Renal cortical epithelial cell (primary cell): ENCODE measurements around the gene TMED10. TPM values are rescaled to one million over a fixed set of nuclear protein-coding genes. Genes with fewer than 3 reads are reported as not detected.

ENCODE experiments used
- DNase-seq: peaks from one replicate; pipeline ENCODE4 v3.0.0-alpha.2; 2011; ENCODE audit warnings: low read depth
- total RNA-seq: library from RNA; depleted of rRNA; stranded (reverse); fragments of >200 nt; gene quantifications from 2 replicates; pipeline ENCODE4 v1.2.3, GENCODE V29; 2014

TMED10 gene
- total RNA-seq = 304 and 361 TPM in 2 replicates

- no peak for DNase-seq
Measured at GRCh38 chr14:75176142-75176820, at the start of gene TMED10. TSS of gene TMED10 (minus strand) at chr14:75176612. CDS start at chr14:75176579, 33 bp downstream.

DNA sequence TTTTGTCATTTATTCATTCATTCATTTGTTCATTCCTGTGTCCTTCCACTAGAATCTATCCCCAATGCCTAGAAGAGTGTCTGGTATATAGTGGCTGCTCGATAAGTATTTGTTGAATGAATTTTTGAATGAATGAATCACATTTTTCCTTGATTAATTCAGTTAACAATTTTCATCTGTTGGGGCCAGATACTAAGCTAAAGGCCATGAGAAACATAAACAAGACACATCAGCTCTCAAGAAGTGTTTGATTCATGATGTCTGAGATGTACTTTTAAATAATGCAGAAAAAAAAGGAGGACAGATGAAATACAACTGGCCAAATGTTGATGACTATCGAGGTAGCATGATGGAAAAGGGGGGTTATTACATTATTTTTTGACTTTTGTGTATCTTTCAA, 48.1 kb upstream of the TMED10 start:
- no peak for DNase-seq

DNA sequence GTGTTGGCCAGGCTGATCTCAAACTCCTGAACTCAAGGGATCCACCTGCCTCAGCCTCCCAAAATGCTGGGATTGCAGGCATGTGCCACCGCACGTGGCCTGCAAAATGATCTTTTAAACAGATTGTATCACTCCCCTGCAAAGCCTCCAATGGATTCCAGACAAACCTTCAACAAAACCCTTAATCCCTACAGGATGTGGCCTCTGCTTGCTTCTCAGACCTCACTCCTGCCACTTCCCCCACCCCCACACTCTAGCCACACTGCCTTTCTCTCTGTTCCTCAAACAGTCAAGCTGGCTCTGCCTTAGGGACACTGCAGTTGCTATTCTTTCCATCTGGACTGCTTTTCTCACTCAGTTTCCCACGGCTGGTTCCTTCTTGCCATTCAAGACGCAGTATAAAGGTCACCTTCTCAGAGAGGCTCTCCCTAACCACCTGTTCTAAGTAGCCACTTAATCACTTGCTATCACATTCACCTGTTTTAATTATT, 47.3 kb upstream of the TMED10 start:
- no peak for DNase-seq

GRCh38 chr14:75222208-75222701, 45.8 kb upstream of the TMED10 start:
- peak; percentile 74 for DNase-seq

DNA sequence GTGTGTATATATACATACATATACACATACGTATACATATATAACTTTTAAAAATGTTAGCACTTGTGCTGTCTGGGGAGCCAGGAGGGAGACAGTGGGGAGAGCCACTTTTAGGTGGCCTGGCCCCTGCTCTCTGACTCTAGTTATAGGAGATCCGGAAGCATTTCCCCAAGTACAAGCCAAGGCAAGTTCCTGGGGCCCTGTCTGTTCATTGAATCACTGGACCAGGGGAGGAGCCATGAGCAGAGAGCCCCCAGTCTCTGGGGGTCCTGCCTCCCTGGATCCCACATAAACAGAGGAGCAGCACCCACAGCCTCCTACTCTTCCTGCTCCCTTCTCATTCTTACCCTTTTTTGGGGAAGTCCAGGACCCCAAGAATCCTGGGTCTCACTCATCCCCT, 45.4 kb upstream of the TMED10 start:
- DNase-seq = no peak

- no peak for DNase-seq
Measured at GRCh38 chr14:75220156-75220555, 43.7 kb upstream of the TMED10 start.

- no peak for DNase-seq
Measured at GRCh38 chr14:75217508-75218206, 41.2 kb upstream of the TMED10 start.

GRCh38 chr14:75216427-75217006, 40.1 kb upstream of the TMED10 start:
- DNase-seq = no peak

DNA sequence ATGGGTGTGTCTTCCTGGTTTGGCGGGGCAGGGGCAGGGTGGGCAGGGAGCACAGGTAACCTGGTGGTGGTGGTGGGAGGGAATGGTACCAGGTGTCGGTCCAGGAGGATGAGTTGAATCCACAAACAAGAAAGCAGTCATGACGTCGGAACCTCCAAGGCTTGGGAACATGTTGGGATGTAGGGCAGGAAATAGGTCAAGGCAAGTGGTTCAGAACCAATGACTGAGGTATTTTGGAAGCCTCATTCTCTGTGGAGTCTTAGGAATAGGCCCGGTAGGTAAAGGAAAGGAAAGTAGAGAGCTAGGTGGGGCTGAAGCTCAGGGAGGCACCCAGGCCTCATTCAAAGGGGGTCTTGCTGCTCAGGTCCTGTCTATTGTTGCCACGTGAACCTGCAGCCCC, 39.1 kb upstream of the TMED10 start:
- no peak for DNase-seq

DNA sequence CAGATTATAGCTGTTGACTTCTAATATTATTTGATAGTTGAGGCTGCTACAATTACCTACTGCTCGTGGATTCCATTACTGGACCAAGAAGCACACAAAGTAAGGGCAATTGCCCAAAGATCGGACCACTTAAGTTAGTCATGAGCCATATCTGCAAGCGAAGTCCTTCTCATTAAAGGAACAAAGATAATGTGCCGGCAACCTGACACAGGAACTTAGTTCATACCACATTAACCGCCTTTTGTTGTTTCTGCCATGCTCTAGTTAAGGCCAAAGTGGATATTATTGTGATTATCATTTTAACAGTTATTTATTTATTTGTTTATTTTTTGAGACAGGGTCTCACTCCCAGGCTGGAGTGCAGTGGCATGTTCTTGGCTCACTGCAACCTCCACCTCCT, 38.1 kb upstream of the TMED10 start:
- no peak for DNase-seq

GRCh38 chr14:75213172-75213571, 36.8 kb upstream of the TMED10 start:
- peak; percentile 38 for DNase-seq

DNA sequence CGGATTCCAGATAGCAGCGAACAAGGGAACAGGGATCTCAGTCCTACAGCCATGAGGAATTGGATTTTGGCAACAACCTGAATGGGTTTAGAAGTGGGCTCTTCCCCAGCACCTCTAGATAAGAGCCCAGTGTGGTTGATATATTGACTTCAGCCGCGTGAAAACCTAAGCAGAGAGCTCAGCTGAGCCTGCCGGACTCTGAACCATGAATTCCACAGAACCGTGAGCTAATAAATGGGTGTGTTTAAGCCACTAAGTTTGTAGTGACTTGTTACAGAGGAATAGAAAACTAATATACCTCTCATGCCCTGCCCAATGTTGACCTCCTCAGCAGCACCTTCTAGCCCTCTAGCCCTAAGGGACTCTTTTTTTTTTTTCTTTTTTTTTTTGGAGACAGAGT, 32.4 kb upstream of the TMED10 start:
- no peak for DNase-seq

- no peak for DNase-seq
Measured at GRCh38 chr14:75206190-75206589, 29.8 kb upstream of the TMED10 start.

GRCh38 chr14:75205591-75205990, 29.2 kb upstream of the TMED10 start:
- DNase-seq = peak; percentile 58

- DNase-seq = peak; percentile 56
Measured at GRCh38 chr14:75204116-75204515, 27.7 kb upstream of the TMED10 start.

DNA sequence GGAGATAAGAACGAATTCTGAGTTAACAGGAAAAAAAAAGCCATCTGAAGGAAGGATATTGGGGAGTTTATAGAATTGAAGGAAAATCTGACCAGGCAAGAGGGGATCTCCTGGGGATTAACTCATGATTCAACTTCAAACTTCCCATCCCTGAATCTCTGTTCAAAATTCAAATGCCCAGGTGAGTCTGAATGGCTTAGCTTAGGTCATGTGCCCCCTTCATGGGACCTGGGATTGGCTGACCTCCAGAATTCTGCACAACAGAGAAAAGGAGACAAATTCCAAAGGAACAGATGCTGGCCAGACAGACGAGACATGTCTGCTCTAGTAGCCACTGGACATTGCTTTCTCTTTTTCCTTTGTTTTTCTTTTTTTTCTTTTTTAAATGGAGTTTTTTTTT, 26.2 kb upstream of the TMED10 start:
- DNase-seq = no peak

- no peak for DNase-seq
Measured at GRCh38 chr14:75201087-75201486, 24.7 kb upstream of the TMED10 start.

- peak; percentile 60 for DNase-seq
Measured at GRCh38 chr14:75200451-75200850, 24.0 kb upstream of the TMED10 start.

- no peak for DNase-seq
Measured at GRCh38 chr14:75198291-75198933, 22.0 kb upstream of the TMED10 start.

DNA sequence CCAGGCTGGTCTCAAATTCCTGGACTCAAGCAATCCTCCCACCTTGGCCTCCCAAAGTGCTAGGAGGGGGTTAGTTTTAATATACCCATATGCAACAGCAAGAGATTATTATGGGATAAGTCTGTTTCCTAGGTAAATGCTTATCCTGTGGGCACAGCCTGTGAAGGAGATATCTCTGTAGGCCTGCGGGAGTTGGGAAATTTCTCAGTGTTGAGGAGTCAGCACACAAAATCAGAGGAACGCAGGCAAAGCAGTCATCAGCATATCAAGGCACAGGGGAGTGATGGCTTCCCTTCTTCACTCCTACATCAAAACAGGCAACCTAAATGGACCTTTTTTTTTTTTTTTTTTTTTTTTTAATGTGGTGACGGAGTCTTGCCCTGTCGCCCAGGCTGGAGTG, 20.9 kb upstream of the TMED10 start:
- DNase-seq = no peak

- DNase-seq = no peak
Measured at GRCh38 chr14:75196468-75196867, 20.1 kb upstream of the TMED10 start.

DNA sequence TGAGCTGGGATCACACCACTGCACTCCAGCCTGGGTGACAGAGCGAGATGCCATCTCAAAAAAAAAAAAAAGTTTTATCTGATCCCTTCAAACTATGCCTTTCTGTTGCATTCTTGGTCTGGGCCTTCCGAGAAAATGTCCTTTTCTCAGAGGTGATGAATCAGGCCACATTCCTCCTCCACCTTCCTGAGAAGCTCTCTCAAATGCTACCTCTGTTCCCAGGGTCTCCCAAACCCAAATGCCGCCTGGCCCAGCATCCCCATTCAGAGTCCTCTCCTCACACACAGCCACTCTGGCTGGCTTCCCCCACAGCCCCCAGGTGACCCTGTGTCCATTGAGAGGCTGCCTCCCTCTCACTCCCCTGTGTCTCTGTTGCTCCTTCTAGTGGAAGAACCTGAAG, 19.7 kb upstream of the TMED10 start:
- no peak for DNase-seq
